Subcutaneous adipose tissue (tissue), 4 donors: Measurements from ENCODE around the gene GAA. TPM values are rescaled to one million over a fixed set of nuclear protein-coding genes. Genes with fewer than 3 reads are reported as not detected.

ENCODE experiments used
- total RNA-seq, 4 donors: library from RNA; depleted of rRNA; stranded (reverse); fragments of >200 nt; gene quantifications; one replicate each; pipeline ENCODE4 v1.1.0, GENCODE V29; 2016
- TF ChIP-seq, protein P1 (sequence below): fragments of 450-650 bp; IDR thresholded peaks from one replicate; pipeline ENCODE4 v1.5.1; 2016; ENCODE audit warnings: low read depth, mild to moderate bottlenecking, control low read depth, antibody characterized with exemption, moderate library complexity

Gene GAA
- total RNA-seq, 4 donors from 2014 or later: 43.4 to 123 (median 60.2) TPM

- TF ChIP-seq, protein P1, sequence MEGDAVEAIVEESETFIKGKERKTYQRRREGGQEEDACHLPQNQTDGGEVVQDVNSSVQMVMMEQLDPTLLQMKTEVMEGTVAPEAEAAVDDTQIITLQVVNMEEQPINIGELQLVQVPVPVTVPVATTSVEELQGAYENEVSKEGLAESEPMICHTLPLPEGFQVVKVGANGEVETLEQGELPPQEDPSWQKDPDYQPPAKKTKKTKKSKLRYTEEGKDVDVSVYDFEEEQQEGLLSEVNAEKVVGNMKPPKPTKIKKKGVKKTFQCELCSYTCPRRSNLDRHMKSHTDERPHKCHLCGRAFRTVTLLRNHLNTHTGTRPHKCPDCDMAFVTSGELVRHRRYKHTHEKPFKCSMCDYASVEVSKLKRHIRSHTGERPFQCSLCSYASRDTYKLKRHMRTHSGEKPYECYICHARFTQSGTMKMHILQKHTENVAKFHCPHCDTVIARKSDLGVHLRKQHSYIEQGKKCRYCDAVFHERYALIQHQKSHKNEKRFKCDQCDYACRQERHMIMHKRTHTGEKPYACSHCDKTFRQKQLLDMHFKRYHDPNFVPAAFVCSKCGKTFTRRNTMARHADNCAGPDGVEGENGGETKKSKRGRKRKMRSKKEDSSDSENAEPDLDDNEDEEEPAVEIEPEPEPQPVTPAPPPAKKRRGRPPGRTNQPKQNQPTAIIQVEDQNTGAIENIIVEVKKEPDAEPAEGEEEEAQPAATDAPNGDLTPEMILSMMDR: no peak
These were observed 20.7 kb downstream of the GAA start for GRCh38 chr17:80122026-80122575.

GRCh38 chr17:80122926-80123505 is 21.6 kb downstream of the GAA start:
- TF ChIP-seq, protein P1: no peak

- TF ChIP-seq, protein P1: no peak
These were observed 22.4 kb downstream of the GAA start for GRCh38 chr17:80123791-80124190.

GRCh38 chr17:80124351-80124981 is 23.1 kb downstream of the GAA start:
- TF ChIP-seq, protein P1: no peak

- TF ChIP-seq, protein P1: no peak
These were observed 24.5 kb downstream of the GAA start for GRCh38 chr17:80125656-80126448.

- TF ChIP-seq, protein P1: no peak
These were observed 25.0 kb downstream of the GAA start for GRCh38 chr17:80126449-80126715.

DNA sequence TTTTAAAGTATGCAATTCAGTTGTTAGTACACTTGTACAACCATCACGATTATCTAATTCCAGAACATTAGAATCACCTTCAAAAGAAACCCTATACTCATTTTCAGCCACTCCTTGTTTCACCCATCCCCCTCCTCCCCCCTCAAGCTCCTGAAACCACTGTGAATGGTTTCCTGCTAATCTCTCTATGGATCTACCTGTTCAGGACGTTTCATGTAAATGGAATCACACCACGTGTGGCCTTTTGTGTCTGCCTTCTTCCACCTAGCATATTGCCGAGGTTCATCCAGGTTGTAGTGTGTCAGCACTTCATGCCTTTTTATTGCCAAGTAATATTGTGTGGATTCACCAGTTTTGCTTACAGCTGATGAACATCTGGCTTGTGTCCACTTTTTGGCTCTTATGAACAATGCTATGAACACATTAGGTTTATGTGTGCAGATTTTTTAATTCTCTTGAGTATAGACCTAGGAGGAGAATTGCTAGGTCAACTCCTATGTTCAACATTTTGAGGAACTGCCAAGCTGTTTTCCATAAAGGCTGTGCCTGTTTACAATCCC is 27.7 kb downstream of the GAA start:
- TF ChIP-seq, protein P1: no peak
